ENCODE measurements around the gene ELAVL3.
"Not testable (repeated sequence)": the region's sequence is repeated elsewhere in the genome, so short reads cannot be mapped to it uniquely, and the experiment has no call there.

ELAVL3 gene

GRCh38 chr19:11481534-11482383 is 913 bp upstream of the ELAVL3 start:
- no peaks in the 10 kb centered on the region for H3K9me3 Mint-ChIP-seq
- H3K36me3 Mint-ChIP-seq (ENCODE audit: low read depth), result peaks cover 18% of the 10 kb centered on the region
- H3K27me3 Mint-ChIP-seq, result peaks cover 54% of the 10 kb centered on the region
- peaks cover 36% of the 10 kb centered on the region for H3K4me1 Mint-ChIP-seq (ENCODE audit: low read depth)
- H3K4me3 Mint-ChIP-seq, result peak overlapping the region; percentile 81
- intact Hi-C loops (cut with micrococcal nuclease), result loop anchor here (1.0 to 5.0 kb wide), 2 partner anchors 48 to 239 kb away; partner anchors contain the start of gene ECSIT
- peak overlapping the region; percentile 86 for H3K27ac Mint-ChIP-seq

GRCh38 chr19:11479898-11480714 is 740 bp downstream of the ELAVL3 start:
- H3K36me3 Mint-ChIP-seq (ENCODE audit: low read depth), result peaks cover 13% of the 10 kb centered on the region
- H3K27ac Mint-ChIP-seq, result no peak overlapping the region
- H3K27me3 Mint-ChIP-seq, result peaks cover 67% of the 10 kb centered on the region
- intact Hi-C loops (cut with micrococcal nuclease), result loop anchor here (5.0 kb wide), 1 partner anchor 238 kb away; no protein-coding TSS in a partner anchor
- peak overlapping the region; percentile 13 for H3K4me3 Mint-ChIP-seq
- H3K4me1 Mint-ChIP-seq (ENCODE audit: low read depth), result peaks cover 36% of the 10 kb centered on the region
- H3K9me3 Mint-ChIP-seq, result no peaks in the 10 kb centered on the region

- H3K4me3 Mint-ChIP-seq, result peak overlapping the region; percentile 57
- H3K4me1 Mint-ChIP-seq (ENCODE audit: low read depth), result peaks cover 36% of the 10 kb centered on the region
- H3K36me3 Mint-ChIP-seq (ENCODE audit: low read depth), result peaks cover 13% of the 10 kb centered on the region
These were observed 1.6 kb downstream of the ELAVL3 start for GRCh38 chr19:11479090-11479897.

GRCh38 chr19:11478167-11479089 is 2.4 kb downstream of the ELAVL3 start:
- Mint-ChIP-seq H3K4me3 (no peak overlapping the region), H3K27ac (no peak overlapping the region), H3K27me3 (peaks cover 67% of the 10 kb centered on the region), H3K36me3 (ENCODE audit: low read depth) (peaks cover 5% of the 10 kb centered on the region), H3K4me1 (ENCODE audit: low read depth) (peaks cover 36% of the 10 kb centered on the region), H3K9me3 (no peaks in the 10 kb centered on the region)
- intact Hi-C loops (cut with micrococcal nuclease), result no loop called here

More at GRCh38 chr19:11479090-11479897, 1.6 kb downstream of the ELAVL3 start:
- intact Hi-C loops (cut with micrococcal nuclease), result no loop called here
- H3K9me3 Mint-ChIP-seq, result no peaks in the 10 kb centered on the region
- H3K27me3 Mint-ChIP-seq, result peaks cover 67% of the 10 kb centered on the region
- H3K27ac Mint-ChIP-seq, result peak overlapping the region; percentile 28

- H3K27me3 Mint-ChIP-seq, result peaks cover 56% of the 10 kb centered on the region
- H3K4me3 Mint-ChIP-seq, result no peak overlapping the region
- no peak overlapping the region for H3K27ac Mint-ChIP-seq
- H3K4me1 Mint-ChIP-seq (ENCODE audit: low read depth), result peaks cover 14% of the 10 kb centered on the region
- no peaks in the 10 kb centered on the region for H3K36me3 Mint-ChIP-seq (ENCODE audit: low read depth)
- H3K9me3 Mint-ChIP-seq, result no peaks in the 10 kb centered on the region
- intact Hi-C loops (cut with micrococcal nuclease), result no loop called here
These were observed 5.0 kb downstream of the ELAVL3 start for GRCh38 chr19:11475861-11476260.

- H3K36me3 Mint-ChIP-seq (ENCODE audit: low read depth); intact Hi-C loops (cut with micrococcal nuclease); H3K27ac Mint-ChIP-seq; H3K4me3 Mint-ChIP-seq; H3K9me3 Mint-ChIP-seq: not testable (repeated sequence)
- Mint-ChIP-seq H3K4me1 (ENCODE audit: low read depth) (peaks cover 14% of the 10 kb centered on the region), H3K27me3 (peaks cover 54% of the 10 kb centered on the region)
These were observed 5.5 kb downstream of the ELAVL3 start for GRCh38 chr19:11475343-11475742.

- peaks cover 43% of the 10 kb centered on the region for H3K27me3 Mint-ChIP-seq
- no peak overlapping the region for H3K4me3 Mint-ChIP-seq
- no peak overlapping the region for H3K27ac Mint-ChIP-seq
- peaks cover 7% of the 10 kb centered on the region for H3K4me1 Mint-ChIP-seq (ENCODE audit: low read depth)
- H3K36me3 Mint-ChIP-seq (ENCODE audit: low read depth), result no peaks in the 10 kb centered on the region
- intact Hi-C loops (cut with micrococcal nuclease), result no loop called here
- no peaks in the 10 kb centered on the region for H3K9me3 Mint-ChIP-seq
These were observed 7.1 kb downstream of the ELAVL3 start for GRCh38 chr19:11473725-11474124.

- H3K36me3 Mint-ChIP-seq (ENCODE audit: low read depth); H3K27ac Mint-ChIP-seq; H3K4me1 Mint-ChIP-seq (ENCODE audit: low read depth); H3K9me3 Mint-ChIP-seq; H3K4me3 Mint-ChIP-seq; intact Hi-C loops (cut with micrococcal nuclease): not testable (repeated sequence)
- peaks cover 16% of the 10 kb centered on the region for H3K27me3 Mint-ChIP-seq
These were observed 12.5 kb downstream of the ELAVL3 start for GRCh38 chr19:11468266-11468845.

- no peaks in the 10 kb centered on the region for H3K9me3 Mint-ChIP-seq
- H3K4me1 Mint-ChIP-seq (ENCODE audit: low read depth), result no peaks in the 10 kb centered on the region
- peaks cover 9% of the 10 kb centered on the region for H3K27me3 Mint-ChIP-seq
- no peak overlapping the region for H3K27ac Mint-ChIP-seq
- intact Hi-C loops (cut with micrococcal nuclease), result no loop called here
- H3K4me3 Mint-ChIP-seq, result no peak overlapping the region
- no peaks in the 10 kb centered on the region for H3K36me3 Mint-ChIP-seq (ENCODE audit: low read depth)
These were observed 15.2 kb downstream of the ELAVL3 start for GRCh38 chr19:11465600-11465999.

GRCh38 chr19:11464333-11465265 is 16.2 kb downstream of the ELAVL3 start:
- intact Hi-C loops (cut with micrococcal nuclease), result no loop called here
- H3K36me3 Mint-ChIP-seq (ENCODE audit: low read depth), result no peaks in the 10 kb centered on the region
- no peaks in the 10 kb centered on the region for H3K9me3 Mint-ChIP-seq
- no peaks in the 10 kb centered on the region for H3K4me1 Mint-ChIP-seq (ENCODE audit: low read depth)
- H3K27ac Mint-ChIP-seq, result no peak overlapping the region
- no peak overlapping the region for H3K4me3 Mint-ChIP-seq
- H3K27me3 Mint-ChIP-seq, result peaks cover 18% of the 10 kb centered on the region

GRCh38 chr19:11463391-11463790 is 17.5 kb downstream of the ELAVL3 start:
- H3K4me3 Mint-ChIP-seq, result no peak overlapping the region
- no peaks in the 10 kb centered on the region for H3K9me3 Mint-ChIP-seq
- no peaks in the 10 kb centered on the region for H3K36me3 Mint-ChIP-seq (ENCODE audit: low read depth)
- no peak overlapping the region for H3K27ac Mint-ChIP-seq
- peaks cover 19% of the 10 kb centered on the region for H3K27me3 Mint-ChIP-seq
- intact Hi-C loops (cut with micrococcal nuclease), result no loop called here
- no peaks in the 10 kb centered on the region for H3K4me1 Mint-ChIP-seq (ENCODE audit: low read depth)

- Mint-ChIP-seq H3K27me3 (peaks cover 28% of the 10 kb centered on the region), H3K9me3 (no peaks in the 10 kb centered on the region), H3K4me1 (ENCODE audit: low read depth) (no peaks in the 10 kb centered on the region), H3K4me3 (no peak overlapping the region), H3K36me3 (ENCODE audit: low read depth) (no peaks in the 10 kb centered on the region), H3K27ac (no peak overlapping the region)
- intact Hi-C loops (cut with micrococcal nuclease), result no loop called here
These were observed 19.4 kb downstream of the ELAVL3 start for GRCh38 chr19:11461453-11461852.
